H54 (cell line): ENCODE measurements around the gene EPS8L3.
"Not testable (repeated sequence)": the region's sequence is repeated elsewhere in the genome, so short reads cannot be mapped to it uniquely, and the experiment has no call there.

Source experiments
- DNase-seq: peaks from one replicate; pipeline ENCODE4 v3.0.0; 2011; ENCODE audit warnings: low spot score, mixed read lengths; ENCODE audit not compliant: insufficient read length
- FAIRE-seq: peaks from 3 replicates; lab custom pipeline; 2011; peaks lifted over from hg19 to GRCh38; lab: Jason Lieb, UNC
- POLR2A ChIP-seq: IDR thresholded peaks from 2 replicates; pipeline ENCODE4 v1.6.1; 2011; ENCODE audit warnings: low read depth, mild to moderate bottlenecking, low read length

The EPS8L3 gene

DNA sequence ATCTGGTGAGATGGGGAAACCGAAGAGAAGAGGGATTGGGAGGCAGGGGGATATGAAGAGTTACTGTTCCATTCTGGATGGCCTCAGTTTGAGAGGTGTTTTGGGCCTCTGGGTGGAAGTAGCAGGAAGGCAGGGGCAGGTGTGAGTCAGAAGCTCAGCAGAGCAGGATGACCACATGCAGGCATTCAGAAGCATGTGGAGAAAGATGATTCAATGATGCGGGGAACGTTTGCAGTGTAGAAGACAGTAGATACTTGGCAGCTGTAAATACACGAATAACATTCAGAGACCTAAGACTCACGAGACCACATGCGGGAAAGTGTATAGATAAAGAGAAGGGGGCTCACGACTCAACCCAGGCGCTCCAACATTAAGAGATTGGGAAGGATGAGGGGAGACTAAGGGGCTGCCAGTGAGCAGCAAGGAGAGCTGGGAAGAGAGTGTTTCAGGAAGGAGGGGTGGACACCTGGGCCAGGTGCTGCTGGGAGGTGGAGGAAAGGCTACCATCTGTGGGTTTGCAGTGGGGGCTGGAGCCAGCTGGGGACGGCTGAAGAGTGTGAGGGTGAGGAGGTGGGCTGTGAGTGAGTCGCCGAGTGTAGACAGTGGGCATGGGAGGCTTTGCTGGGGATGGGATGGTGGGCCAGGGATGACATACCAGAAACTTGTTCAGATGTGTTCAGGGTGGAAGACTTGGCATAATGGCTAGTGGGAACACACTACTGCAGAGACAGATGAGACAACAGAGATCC is 5.8 kb upstream of the EPS8L3 start:
- FAIRE-seq (peak; percentile 84), DNase-seq (peak; percentile 88)
- TF ChIP-seq POLR2A = no peak

DNA sequence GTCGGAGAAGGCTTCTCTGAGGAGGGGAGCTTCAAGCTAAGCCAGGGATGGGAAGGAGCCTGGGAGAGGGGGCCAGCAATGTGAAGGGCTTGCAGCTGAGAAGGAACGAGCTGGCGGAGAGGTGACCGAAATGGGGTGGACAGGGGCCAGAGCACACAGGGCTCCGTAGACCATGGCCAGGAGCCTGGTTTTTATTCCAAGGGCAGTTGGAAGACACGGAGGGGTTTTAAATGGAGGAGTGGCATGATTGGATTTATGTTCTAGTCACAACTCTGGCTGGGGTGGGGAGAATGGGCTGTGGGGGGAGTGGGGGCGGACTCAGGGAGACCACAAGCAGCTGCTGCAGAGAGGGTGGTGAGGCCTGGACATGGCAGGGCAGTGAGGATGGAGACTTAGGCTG is 5.1 kb upstream of the EPS8L3 start:
- FAIRE-seq (no peak), DNase-seq (no peak)
- no peak for TF ChIP-seq POLR2A

DNA sequence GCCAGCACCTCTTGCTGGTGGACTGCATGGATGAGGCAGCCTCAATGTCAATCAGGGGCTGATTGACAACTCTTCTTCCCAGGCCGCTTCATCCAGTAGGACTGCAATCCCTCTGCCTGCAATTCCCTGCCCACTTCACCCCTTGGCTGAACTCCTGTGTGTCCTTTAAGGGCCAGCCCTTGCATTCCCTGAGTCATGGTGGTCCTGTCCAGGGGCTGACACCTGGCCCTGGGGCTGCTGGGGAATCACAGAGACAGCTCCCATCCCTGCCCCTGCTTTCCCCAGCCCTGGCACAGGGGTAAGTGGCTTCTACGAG is 4.6 kb upstream of the EPS8L3 start:
- no peak for FAIRE-seq
- no peak for DNase-seq
- no peak for TF ChIP-seq POLR2A

DNA sequence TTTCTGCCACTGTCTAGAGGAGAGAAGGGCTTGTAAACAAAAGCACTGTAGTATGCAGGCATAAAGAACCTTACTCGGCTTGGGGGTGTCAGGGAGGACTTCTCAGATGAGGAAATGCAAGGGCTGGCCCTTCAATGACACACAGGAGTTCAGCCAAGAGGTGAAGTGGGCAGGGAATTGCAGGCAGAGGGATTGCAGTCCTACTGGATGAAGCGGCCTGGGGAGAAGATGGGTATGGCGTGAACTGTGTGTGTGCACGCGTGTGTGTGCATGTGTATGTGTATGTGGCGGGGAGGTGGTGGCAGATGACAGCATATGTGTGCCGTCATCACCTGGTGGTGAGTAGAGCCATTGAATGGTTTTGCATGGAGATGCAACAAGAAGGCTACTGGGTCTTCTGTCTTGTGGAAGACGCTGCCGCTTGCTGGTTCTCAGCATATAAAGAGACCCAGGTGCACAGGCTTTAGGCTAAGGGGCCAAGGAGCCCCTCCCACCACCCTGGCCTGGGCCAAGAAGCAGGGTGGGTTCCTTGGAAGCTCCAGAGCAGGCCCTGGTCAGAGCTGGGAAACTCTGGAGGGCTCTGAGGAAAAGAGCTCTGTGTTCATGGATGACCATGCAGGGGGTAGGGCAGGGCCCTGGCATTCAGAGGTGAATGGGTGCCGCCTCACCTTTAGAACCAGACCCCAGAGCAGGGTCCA is 4.1 kb upstream of the EPS8L3 start:
- FAIRE-seq (no peak), DNase-seq (no peak)
- TF ChIP-seq POLR2A = no peak

DNA sequence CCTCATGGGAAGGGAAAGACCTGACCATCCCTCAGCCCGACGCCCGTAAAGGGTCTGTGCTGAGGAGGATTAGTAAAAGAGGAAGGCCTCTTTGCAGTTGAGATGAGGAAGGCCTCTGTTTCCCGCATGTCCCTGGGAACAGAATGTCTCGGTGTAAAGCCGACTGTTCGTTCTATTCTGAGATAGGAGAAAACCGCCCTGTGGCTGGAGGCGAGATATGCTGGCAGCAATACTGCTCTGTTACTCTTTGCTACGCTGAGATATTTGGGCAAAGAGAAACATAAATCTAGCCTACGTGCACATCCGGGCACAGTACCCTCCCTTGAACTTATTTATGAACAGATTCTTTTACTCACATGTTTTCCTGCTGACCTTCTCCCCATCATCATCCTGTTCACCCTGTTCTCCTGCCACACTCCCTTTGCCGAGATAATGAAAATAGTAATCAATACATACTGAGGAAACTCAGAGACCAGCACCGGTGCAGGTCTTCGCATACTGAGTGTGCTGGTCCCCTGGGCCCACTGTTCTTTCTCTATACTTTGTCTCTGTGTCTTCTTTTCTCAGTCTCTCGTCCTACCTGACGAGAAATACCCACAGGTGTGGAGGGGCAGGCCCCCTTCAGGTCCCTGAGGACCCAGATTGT is 3.4 kb upstream of the EPS8L3 start:
- not testable (repeated sequence) for DNase-seq, FAIRE-seq

DNA sequence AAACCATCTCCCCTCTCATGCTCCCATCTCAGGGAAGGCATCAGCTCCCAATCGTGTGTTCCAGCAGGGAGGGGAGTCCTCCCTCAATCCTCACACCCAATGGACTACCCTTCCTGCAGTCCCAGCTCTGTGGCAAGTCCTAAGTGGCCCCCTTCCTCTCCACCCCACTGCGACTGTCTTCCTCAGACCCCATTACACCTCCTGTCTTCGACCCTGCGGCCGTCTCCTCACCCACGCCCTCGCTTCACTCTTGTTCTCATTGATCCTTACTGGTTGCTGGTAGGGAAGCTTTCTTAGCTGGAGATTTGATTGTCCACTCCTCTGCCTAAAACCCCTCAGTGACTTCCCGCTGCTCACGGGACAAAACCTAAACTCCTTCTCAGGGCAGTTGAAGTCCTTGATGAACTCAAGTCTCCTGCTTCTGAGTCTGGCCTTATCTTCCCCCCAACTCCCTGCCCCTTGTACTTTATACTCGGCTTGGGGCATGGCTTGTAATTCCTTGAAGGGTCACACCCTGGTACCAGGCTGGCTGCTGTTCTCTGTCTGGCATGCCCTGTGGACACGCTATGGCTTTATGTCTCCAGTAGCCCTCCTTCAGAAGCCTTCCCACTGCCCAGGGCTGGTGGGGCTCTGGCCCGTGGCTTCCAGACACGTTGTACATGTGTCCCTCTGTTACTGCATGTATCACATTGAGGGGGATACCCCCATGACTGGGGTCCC is 2.3 kb upstream of the EPS8L3 start:
- FAIRE-seq = no peak
- no peak for DNase-seq
- no peak for TF ChIP-seq POLR2A

DNA sequence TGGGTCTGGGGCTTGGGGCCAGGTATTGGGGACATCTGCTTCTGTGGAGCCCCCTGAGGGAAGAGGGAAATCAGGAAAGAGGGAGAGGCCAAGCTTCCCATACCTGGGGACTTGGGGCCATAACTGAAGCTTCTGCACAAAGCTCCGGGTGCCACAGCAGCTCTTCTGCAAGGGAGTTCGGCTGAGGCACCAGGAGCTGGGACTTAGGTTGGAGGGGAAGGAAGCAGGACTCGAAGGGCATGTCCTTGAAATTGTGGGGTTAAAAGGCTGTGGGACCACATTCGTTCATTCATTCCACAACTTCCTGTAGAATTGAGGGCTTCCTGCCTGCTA is 1.7 kb upstream of the EPS8L3 start:
- no peak for TF ChIP-seq POLR2A
- no peak for FAIRE-seq

DNA sequence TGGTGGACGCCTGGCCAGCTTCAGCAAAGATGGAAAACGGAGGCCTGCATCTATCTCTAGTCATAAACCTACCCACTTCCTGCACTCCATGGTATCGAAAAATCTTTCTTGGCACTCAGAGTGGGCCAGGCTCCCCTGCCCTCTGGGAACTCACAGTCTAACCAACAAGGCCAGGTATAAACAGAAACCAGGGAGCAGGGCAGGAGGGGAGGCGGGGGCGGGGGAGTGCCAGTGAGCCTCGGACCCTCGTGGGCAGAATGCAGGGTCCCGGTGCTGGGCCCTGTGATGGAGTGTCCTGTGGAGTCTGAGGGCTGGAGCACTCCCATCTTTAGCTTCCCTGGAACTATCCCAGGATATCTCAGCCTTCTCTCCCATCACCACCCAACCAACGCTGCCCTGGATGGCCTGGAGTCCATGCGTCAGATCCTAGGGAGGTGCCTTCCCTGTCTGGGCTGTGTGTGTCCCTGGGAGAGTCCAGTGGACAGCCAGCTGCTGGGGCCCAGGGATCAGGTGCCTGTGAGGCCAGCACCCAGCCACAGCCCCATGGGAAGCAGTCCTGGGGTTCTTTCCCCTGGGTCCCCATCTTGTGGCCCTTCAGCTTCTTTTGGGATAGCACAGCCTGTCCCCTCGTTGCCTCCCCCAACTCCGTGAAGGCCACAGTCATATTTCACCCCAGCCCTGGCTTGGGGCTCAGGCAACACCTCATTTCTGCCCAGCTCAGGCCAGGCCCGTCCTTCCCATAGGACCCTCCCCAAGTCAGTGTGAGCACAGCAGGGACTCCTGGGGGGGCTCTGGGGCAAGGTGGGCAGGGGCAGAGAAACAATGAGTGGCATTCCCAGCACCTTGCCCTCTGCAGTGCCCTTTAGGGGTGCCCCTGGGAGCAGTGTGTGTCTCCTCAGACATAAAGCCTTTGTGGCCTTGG is 1.1 kb upstream of the EPS8L3 start:
- FAIRE-seq (no peak), DNase-seq (no peak)
- TF ChIP-seq POLR2A = no peak

More for the DNA sequence above, 1.7 kb upstream of the EPS8L3 start:
- DNase-seq = no peak

DNA sequence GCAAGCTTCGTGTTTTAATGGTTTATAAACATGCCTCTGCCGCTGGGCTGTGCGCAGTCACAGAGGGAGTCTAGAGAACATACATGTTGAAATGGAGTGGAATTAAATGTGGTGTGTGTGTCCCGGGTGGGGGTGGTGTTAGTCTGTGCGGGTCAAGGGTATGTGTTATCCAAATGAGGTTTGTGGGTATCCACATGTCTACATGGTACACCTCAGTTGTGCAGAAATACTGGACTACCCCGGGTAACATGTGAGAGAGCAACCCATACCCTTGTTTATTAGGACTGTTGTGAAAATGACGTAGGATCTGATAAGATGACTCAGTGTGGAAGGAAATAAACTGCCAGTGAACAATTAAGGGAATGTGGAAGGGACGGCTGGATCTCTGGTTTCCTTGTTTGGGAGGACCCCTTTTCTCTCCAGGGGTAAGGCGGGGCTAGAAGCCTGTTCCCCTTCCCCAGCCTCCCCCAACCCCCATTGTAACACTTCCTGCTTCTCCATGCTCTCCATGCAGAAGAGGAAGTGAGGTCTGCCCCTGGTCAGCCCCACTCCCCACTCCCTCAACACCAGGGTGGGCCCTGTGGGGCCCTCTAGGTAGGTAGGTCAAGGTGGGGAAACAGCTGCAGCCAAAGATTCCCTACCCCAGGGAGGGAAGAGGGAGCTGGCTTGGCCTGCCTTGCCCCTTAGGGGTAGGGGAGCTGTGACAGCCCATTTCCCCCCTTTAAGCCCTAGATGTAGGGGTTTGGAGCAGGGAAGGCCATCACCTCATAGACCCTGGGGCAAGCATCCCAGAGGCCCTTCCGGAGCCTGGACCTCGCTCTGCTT is 690 bp downstream of the EPS8L3 start:
- DNase-seq = no peak
- no peak for TF ChIP-seq POLR2A
- FAIRE-seq = no peak

DNA sequence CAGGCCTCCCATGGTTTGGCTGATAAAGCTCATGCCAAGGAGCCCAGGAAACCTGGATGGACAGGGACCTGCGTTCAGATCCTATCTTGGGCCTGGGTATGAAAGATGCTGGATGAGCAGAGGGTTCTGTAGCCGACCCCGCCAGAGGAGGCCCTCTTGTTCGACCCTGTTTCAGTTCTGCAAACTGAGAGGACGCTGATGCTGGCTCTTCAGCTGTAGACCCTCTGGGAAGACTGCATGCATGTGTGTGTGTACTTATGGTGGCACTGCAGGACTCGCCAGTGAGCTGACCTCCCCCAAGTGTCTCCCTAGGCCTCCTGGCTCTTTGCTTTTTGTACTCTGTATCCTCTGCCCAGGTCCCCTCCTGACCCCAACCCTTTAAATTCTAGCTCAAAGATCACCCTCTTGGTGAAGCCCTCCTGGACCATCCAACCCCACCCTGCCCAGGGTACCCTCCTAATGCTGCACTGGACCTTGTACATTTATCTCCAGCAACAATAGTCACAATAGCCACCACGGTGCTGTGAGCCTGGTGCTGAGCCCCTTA is 1.6 kb downstream of the EPS8L3 start:
- no peak for FAIRE-seq
- DNase-seq = no peak
- no peak for TF ChIP-seq POLR2A

DNA sequence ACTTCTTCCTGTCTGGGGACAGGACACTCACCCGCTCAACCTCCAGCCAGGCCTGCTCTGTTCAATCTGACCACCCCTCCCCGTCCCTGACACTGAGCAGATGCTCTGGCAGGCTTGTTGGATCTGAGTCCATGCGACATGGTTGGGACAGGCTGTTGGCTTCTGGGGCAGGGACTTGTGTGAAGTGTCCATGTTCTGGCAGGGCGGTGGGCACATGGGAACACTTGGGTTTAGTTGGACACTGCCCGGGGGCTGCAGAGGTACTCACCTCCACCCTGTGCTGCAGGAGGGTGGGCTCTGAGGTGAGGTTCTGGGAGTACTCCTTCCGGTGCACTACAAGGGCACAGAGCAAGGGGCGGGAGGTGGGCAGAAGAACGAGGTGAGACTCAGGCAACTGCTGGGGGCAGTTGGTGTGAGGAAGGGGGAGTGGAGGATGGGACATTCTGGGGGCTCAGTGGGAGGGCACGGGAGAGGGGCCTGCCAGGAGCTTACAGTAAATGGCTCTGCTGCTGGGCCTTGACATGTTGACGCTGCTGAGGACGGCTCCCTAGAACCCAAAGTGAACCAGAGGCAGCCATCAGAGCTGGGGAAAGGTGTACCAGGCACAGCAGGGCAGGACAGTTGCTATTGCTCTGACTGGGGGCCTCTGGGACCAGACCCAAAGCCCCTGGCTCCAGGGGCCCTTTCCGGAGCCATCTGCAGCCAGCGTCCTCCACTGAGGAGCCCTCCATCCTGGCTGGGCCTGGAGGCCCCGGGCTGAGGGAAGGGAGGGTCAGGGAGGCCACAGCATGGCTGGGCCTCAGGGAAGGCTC is 2.3 kb downstream of the EPS8L3 start:
- TF ChIP-seq POLR2A = no peak
- FAIRE-seq (no peak), DNase-seq (no peak)

DNA sequence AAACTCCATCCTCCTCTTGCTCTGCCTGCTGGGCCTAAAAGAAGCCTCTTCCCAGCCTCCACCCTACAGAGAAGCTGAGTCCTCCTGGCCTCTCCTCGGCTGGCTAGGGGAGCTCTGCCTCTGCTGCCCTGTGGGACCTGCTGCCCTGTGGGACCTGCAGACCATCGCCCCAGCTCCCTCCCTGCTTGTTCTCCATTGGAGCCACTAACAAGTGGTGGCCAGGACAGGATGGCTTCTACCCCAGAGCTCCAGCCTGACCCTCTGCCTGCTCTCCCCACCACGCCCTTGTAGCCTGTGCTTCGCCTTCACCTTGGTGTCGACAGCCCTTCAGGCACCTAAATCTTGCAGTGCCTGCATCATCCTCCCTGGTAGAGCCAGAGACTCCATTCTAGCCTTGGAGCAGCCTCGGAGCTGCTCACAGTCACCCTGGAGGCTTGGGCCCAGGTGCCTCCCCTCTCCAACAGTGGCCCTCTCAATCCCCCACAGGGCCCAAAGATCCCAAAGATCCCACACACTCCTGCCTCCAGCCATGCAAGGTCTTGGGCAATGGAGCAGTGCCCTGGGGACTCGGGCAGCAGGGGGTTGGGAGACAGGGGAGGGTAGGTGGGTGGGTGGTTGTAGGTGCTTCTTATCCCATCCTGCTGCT is 3.0 kb downstream of the EPS8L3 start:
- no peak for DNase-seq
- TF ChIP-seq POLR2A = no peak
- FAIRE-seq = no peak
